ENCODE data around the gene NSUN3. TPM values are rescaled to one million over a fixed set of nuclear protein-coding genes. Genes with fewer than 3 reads are reported as not detected.

Gene NSUN3
- polyA plus RNA-seq, 1 of the 3 experiments (the other 2 are of a cell fraction): 2.9 TPM

- no peak overlapping the region for H3K4me3 ChIP-seq (ENCODE audit: low read depth in 2 of 2, low read length in 1 of 2)
- H3K9me3 ChIP-seq: no peaks in the 10 kb centered on the region
- ChIA-PET CTCF (interaction anchor here (0.9 to 2.0 kb wide), 3 partner anchors 56 to 111 kb away, joined by 3 to 5 read pairs (median 4); no protein-coding TSS in a partner anchor), POLR2A (interaction anchor here (0.8 kb wide), 1 partner anchor 110 kb away, joined by 3 read pairs; no protein-coding TSS in a partner anchor)
- H3K9me2 ChIP-seq: no peaks in the 10 kb centered on the region
- H3K79me2 ChIP-seq (ENCODE audit: insufficient read depth): no peaks in the 10 kb centered on the region
- no peaks in the 10 kb centered on the region for H3K27me3 ChIP-seq (ENCODE audit: insufficient read depth)
- no peak overlapping the region for H3K9ac ChIP-seq
- H3K4me2 ChIP-seq: peak overlapping the region; percentile 17; the same call in 1 of the 2 replicates
- H3K27ac ChIP-seq (ENCODE audit: low read depth in 2 of 2, low read length in 1 of 2): peak overlapping the region; percentile 21 to 85
- H3K36me3 ChIP-seq (replicated peaks in 1 of 2; ENCODE audit: control insufficient read depth in 1 of 2, insufficient read depth in 2 of 2, low read length in 1 of 2): no peaks in the 10 kb centered on the region
- WGBS (ENCODE audit: low lambda C conversion rate): 80% methylated on average over 2 of the region's 2 CpGs
- H3F3A ChIP-seq (replicated peaks; ENCODE audit: insufficient read depth): peaks cover 16% of the 10 kb centered on the region
- H4K20me1 ChIP-seq (ENCODE audit: insufficient read depth): no peaks in the 10 kb centered on the region
- peak overlapping the region; percentile 17; the same call in 1 of the 2 replicates for H2AFZ ChIP-seq (ENCODE audit: low read depth)
- H3K4me1 ChIP-seq (ENCODE audit: control insufficient read depth in 1 of 2, insufficient read depth in 2 of 2, low read depth in 1 of 2, low read length in 1 of 2): peaks cover 16 to 27% of the 10 kb centered on the region in 2 experiments; a peak in 3 of 4 replicates
- TF ChIP-seq CHD2 (IDR thresholded peaks at IDR 0.05; ENCODE audit: low read length, partially characterized antibody) (peak; percentile 54), FOSL2 (IDR thresholded peaks at IDR 0.05; ENCODE audit: borderline replicate concordance, low read depth) (0 out of 2 replicates have a peak, but pooled peaks have one; percentile 12), TCF12 (IDR thresholded peaks at IDR 0.05) (peak; percentile 60), MEF2A (IDR thresholded peaks at IDR 0.05; ENCODE audit: borderline replicate concordance, low read depth) (no peak), GATA2 (CRISPR knock-in tag; IDR thresholded peaks at IDR 0.05) (peak; percentile 67), NRF1 (IDR thresholded peaks at IDR 0.05; ENCODE audit: low read depth, low read length) (no peak), USF2 (IDR thresholded peaks at IDR 0.05; ENCODE audit: borderline replicate concordance, low read depth, low read length) (no peak), RFX5 (IDR thresholded peaks at IDR 0.05; ENCODE audit: low read length) (0 out of 2 replicates have a peak, but pooled peaks have one; percentile 25), PBX3 (IDR thresholded peaks at IDR 0.05) (peak; percentile 76), FOXJ3 (CRISPR knock-in tag; IDR thresholded peaks at IDR 0.05) (0 out of 2 replicates have a peak, but pooled peaks have one; percentile 54), EZH2phosphoT487 (IDR thresholded peaks at IDR 0.05; ENCODE audit: borderline replicate concordance, low read depth) (no peak), MXI1 (IDR thresholded peaks at IDR 0.05; ENCODE audit: low read depth, low read length) (no peak), MAX (IDR thresholded peaks at IDR 0.05; ENCODE audit: low read depth) (no peak), TEAD4 (IDR thresholded peaks at IDR 0.05; ENCODE audit: borderline replicate concordance, insufficient read depth) (0 out of 2 replicates have a peak, but pooled peaks have one; percentile 54), RAD21 (IDR thresholded peaks at IDR 0.05; ENCODE audit: low read length) (peak; percentile 37; the same call in 1 of the 2 replicates), CTCF (IDR thresholded peaks at IDR 0.05) (no peak), EP300 (IDR thresholded peaks at IDR 0.05; ENCODE audit: borderline replicate concordance in 1 of 2, low read depth in 1 of 2, low read length in 1 of 2) (peak; percentile 59 to 93; a peak in 3 of 4 replicates), IRF3 (IDR thresholded peaks at IDR 0.05; ENCODE audit: low read depth, low read length) (no peak), RCOR1 (IDR thresholded peaks at IDR 0.05; ENCODE audit: low read length) (peak; percentile 94), POLR2AphosphoS5 (IDR thresholded peaks at IDR 0.05; ENCODE audit: low read depth, low read length) (peak; percentile 43; the same call in 1 of the 2 replicates), FOXM1 (IDR thresholded peaks at IDR 0.05; ENCODE audit: low read depth) (no peak), ZBTB33 (IDR thresholded peaks at IDR 0.05; ENCODE audit: borderline replicate concordance, low read depth) (no peak), JUND (IDR thresholded peaks at IDR 0.05) (peak; percentile 45), SIN3A (IDR thresholded peaks at IDR 0.05; ENCODE audit: borderline replicate concordance, low read depth, low read length) (no peak), NFIC (IDR thresholded peaks at IDR 0.05; ENCODE audit: borderline replicate concordance) (peak; percentile 55; the same call in 1 of the 2 replicates)
- peak; percentile 20 for DNase-seq
These were observed 111.0 kb downstream of the NSUN3 start for GRCh38 chr3:94173673-94174434.
